D721Med (cell line): ENCODE measurements around the gene LPP.

ENCODE experiments used
- DNase-seq: peaks from one replicate; pipeline ENCODE4 v3.0.0; 2011; ENCODE audit warnings: low spot score; ENCODE audit not compliant: insufficient read length
- FAIRE-seq: peaks from 2 replicates; lab custom pipeline; 2011; peaks lifted over from hg19 to GRCh38; lab: Jason Lieb, UNC
- CTCF ChIP-seq: IDR thresholded peaks from 2 replicates; pipeline ENCODE4 v1.5.1; 2012; ENCODE audit warnings: mild to moderate bottlenecking, control low read depth; ENCODE audit not compliant: insufficient read depth; ENCODE audit errors: missing control alignments

LPP gene

DNA sequence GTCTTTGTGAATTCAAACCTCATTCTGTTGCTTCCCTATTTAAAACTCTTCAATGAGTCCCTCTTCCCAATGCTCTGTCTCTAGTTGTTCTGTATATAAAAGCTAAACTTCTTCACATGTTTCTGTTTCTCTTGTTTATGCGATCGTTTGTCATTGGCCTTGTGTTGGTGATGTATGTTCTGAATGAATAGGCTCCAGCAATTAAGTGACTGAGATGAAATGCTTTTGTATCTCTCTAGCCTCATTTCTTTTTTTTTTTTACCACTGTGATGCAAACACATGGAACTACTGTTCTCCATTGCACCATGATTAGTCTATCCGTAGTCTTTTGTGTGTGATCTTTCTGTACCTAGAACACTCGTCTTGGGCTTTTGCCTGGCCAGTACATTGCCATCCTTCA lies 637.4 kb downstream of the LPP start:
- no peak for TF ChIP-seq CTCF
- DNase-seq (no peak), FAIRE-seq (no peak)

- FAIRE-seq (no peak), DNase-seq (no peak)
- TF ChIP-seq CTCF: no peak
Measured at GRCh38 chr3:188792793-188793192, 638.8 kb downstream of the LPP start.

- DNase-seq (no peak), FAIRE-seq (no peak)
- no peak for TF ChIP-seq CTCF
Measured at GRCh38 chr3:188796122-188796631, 642.2 kb downstream of the LPP start.

GRCh38 chr3:188797045-188797444 lies 643.1 kb downstream of the LPP start:
- DNase-seq: no peak
- TF ChIP-seq CTCF: no peak
- no peak for FAIRE-seq

GRCh38 chr3:188798556-188799145 lies 644.7 kb downstream of the LPP start:
- FAIRE-seq (no peak), DNase-seq (no peak)
- TF ChIP-seq CTCF: no peak

- FAIRE-seq (no peak), DNase-seq (no peak)
- TF ChIP-seq CTCF: no peak
Measured at GRCh38 chr3:188801393-188801792, 647.4 kb downstream of the LPP start.

GRCh38 chr3:188802645-188803044 lies 648.7 kb downstream of the LPP start:
- FAIRE-seq: no peak
- no peak for TF ChIP-seq CTCF

More at GRCh38 chr3:188802645-188803044, 648.7 kb downstream of the LPP start:
- no peak for DNase-seq
